Colonic mucosa (tissue), 4 donors: ENCODE data around the gene SPTSSA. TPM values are rescaled to one million over a fixed set of nuclear protein-coding genes. Genes with fewer than 3 reads are reported as not detected.
"Not testable (repeated sequence)": the region's sequence is repeated elsewhere in the genome, so short reads cannot be mapped to it uniquely, and the experiment has no call there.

ENCODE experiments used
- DNase-seq: peaks from one replicate; pipeline ENCODE4 v3.0.0-alpha.2; 2020
- H3K27ac ChIP-seq: fragments of 200-600 bp; one replicate; pipeline ENCODE4 v1.8.0; 2021
- H3K27me3 ChIP-seq: fragments of 200-600 bp; one replicate; pipeline ENCODE4 v1.8.0; 2021
- H3K36me3 ChIP-seq: fragments of 200-600 bp; one replicate; pipeline ENCODE4 v1.8.0; 2021
- H3K4me1 ChIP-seq: fragments of 200-600 bp; one replicate; pipeline ENCODE4 v1.8.0; 2021; ENCODE audit warnings: mild to moderate bottlenecking
- H3K4me3 ChIP-seq: fragments of 200-600 bp; one replicate; pipeline ENCODE4 v1.8.0; 2021
- H3K9ac ChIP-seq, 2 donors: one replicate each; pipeline ENCODE4 v1.7.0; 2013; ENCODE audit warnings: control low read depth in 2 of 2, low read depth in 2 of 2, low read length in 2 of 2
- H3K9me3 ChIP-seq: fragments of 200-600 bp; one replicate; pipeline ENCODE4 v1.8.0; 2021
- intact Hi-C: fragments of 100-400 bp; cut with DNase I; formaldehyde crosslinking; loops from one replicate; pipeline ENCODE4 v1.14.1; 2022
- total RNA-seq, 2 donors: library from RNA; stranded (reverse); fragmentation: NEBNext Ultra II Directional in 1 of 2; extraction: Animal tissue kit (Norgen Biotek cat#: 25700) in 1 of 2; gene quantifications; one replicate each; pipeline ENCODE4 v1.2.1, GENCODE V29; 2021
- TF ChIP-seq, protein P1 (sequence below): fragments of 200-600 bp; IDR thresholded peaks from one replicate; pipeline ENCODE4 v1.8.0; 2022; ENCODE audit warnings: antibody characterized with exemption, mild to moderate bottlenecking
- donor health status: healthy.
- donor health status: DM: no; HTN: no; CAD: no.
- donor health status: DM: no; HTN: no; CAD: no.

Gene SPTSSA
- total RNA-seq, 2 donors from 2014 or later: 35.3 to 60.9 TPM

- Histone ChIP-seq H3K4me3 (no peak overlapping the region), H3K27ac (no peak overlapping the region), H3K9me3 (no peaks in the 10 kb centered on the region), H3K9ac (no peak overlapping the region), H3K4me1 (no peaks in the 10 kb centered on the region), H3K36me3 (no peaks in the 10 kb centered on the region), H3K27me3 (no peaks in the 10 kb centered on the region)
- no peak for DNase-seq
- TF ChIP-seq, protein P1, sequence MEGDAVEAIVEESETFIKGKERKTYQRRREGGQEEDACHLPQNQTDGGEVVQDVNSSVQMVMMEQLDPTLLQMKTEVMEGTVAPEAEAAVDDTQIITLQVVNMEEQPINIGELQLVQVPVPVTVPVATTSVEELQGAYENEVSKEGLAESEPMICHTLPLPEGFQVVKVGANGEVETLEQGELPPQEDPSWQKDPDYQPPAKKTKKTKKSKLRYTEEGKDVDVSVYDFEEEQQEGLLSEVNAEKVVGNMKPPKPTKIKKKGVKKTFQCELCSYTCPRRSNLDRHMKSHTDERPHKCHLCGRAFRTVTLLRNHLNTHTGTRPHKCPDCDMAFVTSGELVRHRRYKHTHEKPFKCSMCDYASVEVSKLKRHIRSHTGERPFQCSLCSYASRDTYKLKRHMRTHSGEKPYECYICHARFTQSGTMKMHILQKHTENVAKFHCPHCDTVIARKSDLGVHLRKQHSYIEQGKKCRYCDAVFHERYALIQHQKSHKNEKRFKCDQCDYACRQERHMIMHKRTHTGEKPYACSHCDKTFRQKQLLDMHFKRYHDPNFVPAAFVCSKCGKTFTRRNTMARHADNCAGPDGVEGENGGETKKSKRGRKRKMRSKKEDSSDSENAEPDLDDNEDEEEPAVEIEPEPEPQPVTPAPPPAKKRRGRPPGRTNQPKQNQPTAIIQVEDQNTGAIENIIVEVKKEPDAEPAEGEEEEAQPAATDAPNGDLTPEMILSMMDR: no peak
- intact Hi-C loops: no loop called here
Observed at GRCh38 chr14:34489324-34489723, 27.3 kb upstream of the SPTSSA start.

DNA sequence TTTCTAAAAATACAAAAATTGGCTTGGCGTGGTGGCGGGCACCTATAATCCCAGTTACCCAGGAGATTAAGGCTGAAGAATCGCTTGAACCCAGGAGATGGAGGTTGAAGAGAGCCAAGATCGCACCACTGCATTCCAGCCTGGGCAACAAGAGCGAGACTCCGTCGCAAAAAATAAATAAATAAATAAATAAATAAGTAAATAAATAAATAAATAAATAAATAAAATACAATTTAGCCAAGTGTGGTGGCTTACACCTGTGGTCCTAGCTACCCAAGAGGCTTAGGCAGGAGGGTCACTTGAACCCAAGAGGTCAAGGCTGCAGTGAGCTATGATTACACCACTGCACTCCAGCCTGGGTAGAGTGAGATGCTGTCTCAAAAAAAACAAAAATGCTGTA is 26.5 kb upstream of the SPTSSA start:
- no peak for DNase-seq
- TF ChIP-seq, protein P1: no peak
- no peaks in the 10 kb centered on the region for H3K36me3 ChIP-seq

GRCh38 chr14:34484726-34485125 is 22.7 kb upstream of the SPTSSA start:
- Histone ChIP-seq H3K9me3 (no peaks in the 10 kb centered on the region), H3K27ac (no peak overlapping the region), H3K9ac (no peak overlapping the region), H3K4me1 (no peaks in the 10 kb centered on the region), H3K36me3 (no peaks in the 10 kb centered on the region), H3K4me3 (no peak overlapping the region), H3K27me3 (no peaks in the 10 kb centered on the region)
- intact Hi-C loops: no loop called here
- no peak for DNase-seq
- TF ChIP-seq, protein P1: no peak

More for the DNA sequence above, 26.5 kb upstream of the SPTSSA start:
- H3K27ac ChIP-seq: no peak overlapping the region
- intact Hi-C loops: no loop called here
- H3K4me1 ChIP-seq: no peaks in the 10 kb centered on the region
- no peak overlapping the region for H3K9ac ChIP-seq
- H3K27me3 ChIP-seq: no peaks in the 10 kb centered on the region
- no peaks in the 10 kb centered on the region for H3K9me3 ChIP-seq
- H3K4me3 ChIP-seq: no peak overlapping the region

DNA sequence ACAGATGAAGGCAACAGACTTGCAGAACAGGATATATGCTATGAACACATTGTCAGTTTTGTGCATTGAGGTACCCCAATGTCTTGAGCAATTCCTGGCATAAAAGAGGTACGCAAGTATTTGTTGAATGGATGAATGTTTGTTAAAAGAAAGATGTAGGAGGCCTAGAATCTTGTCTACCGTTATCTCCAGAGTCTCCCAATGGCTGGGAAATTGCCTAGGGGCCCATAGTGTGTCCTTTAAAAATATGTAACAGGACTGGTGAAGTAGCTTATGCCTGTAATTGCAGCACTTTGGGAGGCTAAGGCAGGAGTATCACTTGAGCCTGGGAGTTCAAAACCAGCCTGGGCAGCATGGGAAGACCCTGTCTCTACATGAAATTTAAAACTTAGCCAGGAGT is 20.4 kb upstream of the SPTSSA start:
- Histone ChIP-seq H3K4me3 (no peak overlapping the region), H3K27ac (no peak overlapping the region), H3K9ac (no peak overlapping the region), H3K36me3 (no peaks in the 10 kb centered on the region), H3K9me3 (no peaks in the 10 kb centered on the region), H3K27me3 (no peaks in the 10 kb centered on the region), H3K4me1 (no peaks in the 10 kb centered on the region)
- TF ChIP-seq, protein P1: no peak
- intact Hi-C loops: no loop called here
- DNase-seq: no peak

DNA sequence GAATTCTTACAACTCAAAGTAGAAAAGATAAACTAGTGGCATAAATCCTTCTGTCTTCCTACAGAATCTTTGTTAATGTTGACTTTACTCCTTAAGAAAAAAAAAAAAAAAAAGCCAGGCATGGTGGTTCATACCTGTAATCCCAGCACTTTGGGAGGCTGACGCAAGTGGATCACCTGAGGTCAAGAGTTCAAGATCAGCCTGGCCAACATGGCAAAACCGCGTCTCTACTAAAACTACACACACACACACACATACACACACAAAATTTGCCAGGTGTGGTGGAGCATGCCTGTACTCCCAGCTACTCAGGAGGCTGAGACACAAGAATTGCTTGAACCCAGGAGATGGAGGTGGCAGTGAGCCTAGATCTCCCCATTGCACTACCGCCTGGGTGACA is 17.7 kb upstream of the SPTSSA start:
- H3K9me3 ChIP-seq: no peaks in the 10 kb centered on the region
- H3K9ac ChIP-seq: no peak overlapping the region
- TF ChIP-seq, protein P1: no peak
- intact Hi-C loops: no loop called here
- no peak for DNase-seq
- no peak overlapping the region for H3K4me3 ChIP-seq
- no peaks in the 10 kb centered on the region for H3K27me3 ChIP-seq
- no peaks in the 10 kb centered on the region for H3K36me3 ChIP-seq
- H3K4me1 ChIP-seq: no peaks in the 10 kb centered on the region
- H3K27ac ChIP-seq: no peak overlapping the region

DNA sequence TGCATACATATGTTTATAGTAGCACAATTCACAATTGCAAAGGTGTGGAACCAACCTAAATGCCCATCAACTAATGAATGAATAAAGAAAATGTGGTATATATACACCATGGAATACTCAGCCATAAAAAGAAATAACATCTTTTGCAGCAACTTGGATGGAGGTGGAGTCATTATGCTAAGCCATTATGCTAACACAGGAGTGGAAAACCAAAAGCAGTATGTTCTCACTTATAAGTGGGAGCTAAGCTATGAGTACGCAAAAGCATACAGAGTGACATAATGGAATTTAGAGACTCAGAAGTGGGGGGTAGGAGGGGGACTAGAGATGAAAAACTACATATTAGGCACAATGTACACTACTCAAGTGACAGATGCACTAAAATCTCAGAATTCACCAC is 16.2 kb upstream of the SPTSSA start:
- H3K9me3 ChIP-seq: no peaks in the 10 kb centered on the region
- DNase-seq: no peak

DNA sequence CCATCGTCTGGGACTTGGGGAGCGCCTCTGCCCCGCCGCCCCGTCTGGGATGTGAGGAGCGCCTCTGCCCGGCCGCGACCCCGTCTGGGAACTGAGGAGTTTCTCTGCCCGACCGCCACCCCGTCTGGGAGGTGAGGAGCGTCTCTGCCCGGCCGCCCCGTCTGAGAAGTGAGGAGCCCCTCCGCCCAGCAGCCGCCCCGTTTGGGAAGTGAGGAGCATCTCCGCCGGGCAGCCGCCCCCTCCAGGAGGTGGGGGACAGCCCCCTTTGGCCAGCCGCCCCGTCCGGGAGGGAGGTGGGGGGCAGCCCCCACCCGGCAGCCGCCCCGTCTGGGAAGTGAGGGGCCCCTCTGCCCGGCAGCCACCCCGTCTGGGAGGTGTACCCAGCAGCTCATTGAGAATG is 14.0 kb upstream of the SPTSSA start:
- H3K36me3 ChIP-seq, H3K27ac ChIP-seq, H3K4me1 ChIP-seq, intact Hi-C loops, H3K9me3 ChIP-seq, DNase-seq, H3K27me3 ChIP-seq, H3K9ac ChIP-seq, H3K4me3 ChIP-seq: not testable (repeated sequence)

More for the DNA sequence above, 16.2 kb upstream of the SPTSSA start:
- no peaks in the 10 kb centered on the region for H3K4me1 ChIP-seq
- TF ChIP-seq, protein P1: no peak
- H3K9ac ChIP-seq: no peak overlapping the region
- H3K4me3 ChIP-seq: no peak overlapping the region
- no peaks in the 10 kb centered on the region for H3K36me3 ChIP-seq
- H3K27ac ChIP-seq: no peak overlapping the region
- intact Hi-C loops: no loop called here
- no peaks in the 10 kb centered on the region for H3K27me3 ChIP-seq
